A673 (cell line): ENCODE data around the gene TENT5D.

Experiments
- EZH2 ChIP-seq: fragments of 200-600 bp; sonication (generic); IDR thresholded peaks from 2 replicates; pipeline ENCODE4 v1.6.1; 2017; ENCODE audit warnings: borderline replicate concordance, low read depth, mild to moderate bottlenecking, mixed read lengths, antibody characterized with exemption, low read length; ENCODE audit not compliant: poor library complexity, severe bottlenecking
- TF ChIP-seq, protein P1 (sequence below): fragments of 300-800, 200-600 bp; sonication (generic); conservative IDR thresholded peaks from 2 replicates; pipeline ENCODE4 v1.5.1; 2017; ENCODE audit warnings: low read depth, mild to moderate bottlenecking, antibody characterized with exemption, low read length, moderate library complexity, mixed read lengths

DNA sequence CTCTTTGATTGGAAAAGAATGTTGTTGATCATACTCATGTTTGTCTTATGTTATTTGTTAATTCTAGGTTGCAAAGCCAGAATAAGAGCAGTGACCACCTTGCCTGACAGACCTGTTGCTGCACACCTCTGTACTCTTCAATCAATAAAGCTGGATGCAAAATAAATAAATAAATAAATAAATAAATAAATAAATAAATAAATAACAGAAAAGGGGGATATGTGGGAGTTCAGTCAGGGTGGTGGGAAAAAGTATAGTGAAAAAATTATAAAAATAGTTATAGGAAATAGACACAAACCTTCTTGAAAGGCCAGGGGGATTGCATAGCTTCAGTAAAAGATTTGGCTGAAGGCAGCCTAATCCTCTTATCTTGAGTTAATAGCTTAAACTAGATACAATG, 51.3 kb downstream of the TENT5D start:
- TF ChIP-seq, protein P1, sequence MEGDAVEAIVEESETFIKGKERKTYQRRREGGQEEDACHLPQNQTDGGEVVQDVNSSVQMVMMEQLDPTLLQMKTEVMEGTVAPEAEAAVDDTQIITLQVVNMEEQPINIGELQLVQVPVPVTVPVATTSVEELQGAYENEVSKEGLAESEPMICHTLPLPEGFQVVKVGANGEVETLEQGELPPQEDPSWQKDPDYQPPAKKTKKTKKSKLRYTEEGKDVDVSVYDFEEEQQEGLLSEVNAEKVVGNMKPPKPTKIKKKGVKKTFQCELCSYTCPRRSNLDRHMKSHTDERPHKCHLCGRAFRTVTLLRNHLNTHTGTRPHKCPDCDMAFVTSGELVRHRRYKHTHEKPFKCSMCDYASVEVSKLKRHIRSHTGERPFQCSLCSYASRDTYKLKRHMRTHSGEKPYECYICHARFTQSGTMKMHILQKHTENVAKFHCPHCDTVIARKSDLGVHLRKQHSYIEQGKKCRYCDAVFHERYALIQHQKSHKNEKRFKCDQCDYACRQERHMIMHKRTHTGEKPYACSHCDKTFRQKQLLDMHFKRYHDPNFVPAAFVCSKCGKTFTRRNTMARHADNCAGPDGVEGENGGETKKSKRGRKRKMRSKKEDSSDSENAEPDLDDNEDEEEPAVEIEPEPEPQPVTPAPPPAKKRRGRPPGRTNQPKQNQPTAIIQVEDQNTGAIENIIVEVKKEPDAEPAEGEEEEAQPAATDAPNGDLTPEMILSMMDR = no peak
- no peak for TF ChIP-seq EZH2
